Endothelial cell (in vitro differentiated cells): Measurements from ENCODE around the gene STXBP1. TPM values are rescaled to one million over a fixed set of nuclear protein-coding genes. Genes with fewer than 3 reads are reported as not detected.

ENCODE experiments used
- DNase-seq: peaks from one replicate; pipeline ENCODE4 v3.0.0; 2021; ENCODE audit warnings: low spot score
- H3K27ac Mint-ChIP-seq: one replicate; pipeline ENCODE4 v1.8.0; 2021; ENCODE audit warnings: mixed read lengths, inconsistent platforms; ENCODE audit not compliant: unreplicated experiment
- H3K27me3 Mint-ChIP-seq: one replicate; pipeline ENCODE4 v1.8.0; 2021; ENCODE audit warnings: mild to moderate bottlenecking, moderate library complexity, mixed read lengths, inconsistent platforms; ENCODE audit not compliant: unreplicated experiment
- H3K36me3 Mint-ChIP-seq: one replicate; pipeline ENCODE4 v1.8.0; 2021; ENCODE audit warnings: mild to moderate bottlenecking, low read depth, mixed read lengths, inconsistent platforms; ENCODE audit not compliant: unreplicated experiment
- H3K4me1 Mint-ChIP-seq: one replicate; pipeline ENCODE4 v1.8.0; 2021; ENCODE audit warnings: mild to moderate bottlenecking, mixed read lengths, inconsistent platforms; ENCODE audit not compliant: unreplicated experiment
- H3K4me3 Mint-ChIP-seq: one replicate; pipeline ENCODE4 v1.8.0; 2021; ENCODE audit warnings: mild to moderate bottlenecking, mixed read lengths, inconsistent platforms; ENCODE audit not compliant: unreplicated experiment
- H3K9me3 Mint-ChIP-seq: one replicate; pipeline ENCODE4 v1.8.0; 2021; ENCODE audit warnings: mixed read lengths, inconsistent platforms; ENCODE audit not compliant: unreplicated experiment
- total RNA-seq: library from RNA; stranded (reverse); fragmentation: NEBNext Ultra II Directional; extraction: Animal tissue kit (Norgen Biotek cat#: 25700); gene quantifications from one replicate; pipeline ENCODE4 v1.2.1, GENCODE V29; 2021; ENCODE audit not compliant: unreplicated experiment
- TF ChIP-seq, protein P1 (sequence below): fragments of 200-600 bp; sonication (generic); IDR thresholded peaks from one replicate; pipeline ENCODE4 v1.5.0; 2021; ENCODE audit warnings: antibody characterized with exemption; ENCODE audit not compliant: unreplicated experiment

STXBP1 gene
- total RNA-seq, 1 donor from 2014 or later, result 113 TPM

DNA sequence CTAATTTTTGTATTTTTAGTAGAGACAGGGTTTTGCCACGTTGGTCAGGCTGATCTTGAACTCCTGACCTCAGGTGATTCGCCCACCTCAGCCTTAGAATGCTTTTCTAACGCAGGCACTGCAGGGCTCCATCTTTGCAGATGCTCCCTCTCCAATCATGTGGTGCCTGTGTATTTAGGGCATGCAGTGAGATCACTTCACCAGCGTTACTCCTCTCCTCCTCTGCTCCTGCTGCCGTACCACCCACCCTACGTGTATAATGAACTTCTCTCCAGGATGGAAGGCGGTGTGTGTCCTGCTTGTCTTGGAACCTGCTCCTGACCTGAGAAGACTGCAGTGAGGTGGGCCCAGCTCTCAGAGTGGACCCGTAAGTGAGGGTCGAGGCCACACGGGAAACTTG, 81.1 kb downstream of the STXBP1 start:
- peaks cover 5% of the 10 kb centered on the region for H3K4me1 Mint-ChIP-seq
- H3K4me3 Mint-ChIP-seq, result no peak overlapping the region
- DNase-seq, result no peak
- TF ChIP-seq, protein P1, sequence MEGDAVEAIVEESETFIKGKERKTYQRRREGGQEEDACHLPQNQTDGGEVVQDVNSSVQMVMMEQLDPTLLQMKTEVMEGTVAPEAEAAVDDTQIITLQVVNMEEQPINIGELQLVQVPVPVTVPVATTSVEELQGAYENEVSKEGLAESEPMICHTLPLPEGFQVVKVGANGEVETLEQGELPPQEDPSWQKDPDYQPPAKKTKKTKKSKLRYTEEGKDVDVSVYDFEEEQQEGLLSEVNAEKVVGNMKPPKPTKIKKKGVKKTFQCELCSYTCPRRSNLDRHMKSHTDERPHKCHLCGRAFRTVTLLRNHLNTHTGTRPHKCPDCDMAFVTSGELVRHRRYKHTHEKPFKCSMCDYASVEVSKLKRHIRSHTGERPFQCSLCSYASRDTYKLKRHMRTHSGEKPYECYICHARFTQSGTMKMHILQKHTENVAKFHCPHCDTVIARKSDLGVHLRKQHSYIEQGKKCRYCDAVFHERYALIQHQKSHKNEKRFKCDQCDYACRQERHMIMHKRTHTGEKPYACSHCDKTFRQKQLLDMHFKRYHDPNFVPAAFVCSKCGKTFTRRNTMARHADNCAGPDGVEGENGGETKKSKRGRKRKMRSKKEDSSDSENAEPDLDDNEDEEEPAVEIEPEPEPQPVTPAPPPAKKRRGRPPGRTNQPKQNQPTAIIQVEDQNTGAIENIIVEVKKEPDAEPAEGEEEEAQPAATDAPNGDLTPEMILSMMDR, result no peak
- H3K36me3 Mint-ChIP-seq, result peaks cover 58% of the 10 kb centered on the region
- H3K27me3 Mint-ChIP-seq, result peaks cover 10% of the 10 kb centered on the region
- H3K27ac Mint-ChIP-seq, result no peak overlapping the region
- H3K9me3 Mint-ChIP-seq, result no peaks in the 10 kb centered on the region

DNA sequence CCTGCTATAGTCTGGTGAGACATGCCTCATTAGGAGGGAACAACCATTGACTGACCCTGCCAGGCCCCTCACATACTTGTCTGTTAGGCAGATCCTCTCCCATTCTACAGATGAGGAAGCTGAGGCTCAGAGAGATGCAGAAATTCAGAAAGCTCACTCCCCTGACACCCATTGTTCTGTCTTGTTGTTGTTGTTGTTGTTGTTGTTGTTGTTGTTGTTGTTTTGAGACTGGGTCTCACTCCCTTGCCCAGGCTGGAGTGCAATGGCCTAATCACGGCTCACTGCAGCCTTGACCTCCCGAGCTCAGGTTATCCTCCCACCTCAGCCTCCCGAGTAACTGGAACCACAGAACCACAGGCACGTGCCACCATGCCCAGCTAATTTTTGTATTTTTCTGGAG, 81.6 kb downstream of the STXBP1 start:
- Mint-ChIP-seq H3K4me3 (peak overlapping the region; percentile 34), H3K27me3 (peaks cover 10% of the 10 kb centered on the region), H3K36me3 (peaks cover 52% of the 10 kb centered on the region), H3K4me1 (peaks cover 6% of the 10 kb centered on the region), H3K9me3 (no peaks in the 10 kb centered on the region), H3K27ac (peak overlapping the region; percentile 9)
- TF ChIP-seq, protein P1, result no peak
- DNase-seq, result no peak

DNA sequence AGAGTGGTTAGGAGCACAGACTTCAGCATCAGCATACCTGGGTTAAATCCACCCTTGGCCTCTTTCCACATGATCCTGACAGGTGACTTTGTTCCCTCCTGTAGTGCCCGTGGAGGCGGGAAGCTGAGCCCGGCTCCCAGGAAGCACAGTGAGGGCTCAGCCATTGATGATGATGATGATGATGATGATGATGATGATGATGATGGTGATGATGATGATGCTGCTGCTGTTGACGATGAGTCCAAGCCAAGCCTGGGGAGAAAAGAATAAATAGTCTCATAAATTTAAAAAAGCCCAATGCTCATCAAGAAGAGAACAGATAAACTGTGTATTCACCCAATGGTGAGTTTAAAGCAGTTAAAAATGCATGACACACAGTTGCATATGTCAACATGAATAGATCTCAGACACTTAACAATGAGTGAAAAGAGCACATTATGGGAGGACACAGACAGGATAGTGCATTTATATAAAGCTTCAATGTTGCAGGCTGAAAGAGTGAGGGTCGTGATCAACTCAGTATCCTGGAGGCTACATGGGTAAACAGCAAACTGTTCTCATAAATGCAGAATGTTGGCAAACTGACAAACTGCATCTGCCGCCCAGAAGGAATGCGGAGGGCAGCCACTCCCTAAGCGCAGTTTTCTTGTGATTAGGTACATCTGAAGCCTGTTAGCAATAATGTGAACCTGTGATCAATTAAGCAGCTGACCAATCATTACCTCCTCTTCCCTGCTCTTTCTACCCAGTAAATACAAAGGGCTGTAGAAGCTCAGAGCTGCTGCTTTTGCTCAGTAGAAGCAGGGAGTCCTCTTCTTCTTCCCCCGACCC, 83.0 kb downstream of the STXBP1 start:
- peaks cover 45% of the 10 kb centered on the region for H3K36me3 Mint-ChIP-seq
- TF ChIP-seq, protein P1, result no peak
- H3K9me3 Mint-ChIP-seq, result no peaks in the 10 kb centered on the region
- H3K4me1 Mint-ChIP-seq, result peaks cover 9% of the 10 kb centered on the region
- no peak for DNase-seq
- H3K27ac Mint-ChIP-seq, result no peak overlapping the region
- H3K4me3 Mint-ChIP-seq, result peak overlapping the region; percentile 59
- peaks cover 6% of the 10 kb centered on the region for H3K27me3 Mint-ChIP-seq

DNA sequence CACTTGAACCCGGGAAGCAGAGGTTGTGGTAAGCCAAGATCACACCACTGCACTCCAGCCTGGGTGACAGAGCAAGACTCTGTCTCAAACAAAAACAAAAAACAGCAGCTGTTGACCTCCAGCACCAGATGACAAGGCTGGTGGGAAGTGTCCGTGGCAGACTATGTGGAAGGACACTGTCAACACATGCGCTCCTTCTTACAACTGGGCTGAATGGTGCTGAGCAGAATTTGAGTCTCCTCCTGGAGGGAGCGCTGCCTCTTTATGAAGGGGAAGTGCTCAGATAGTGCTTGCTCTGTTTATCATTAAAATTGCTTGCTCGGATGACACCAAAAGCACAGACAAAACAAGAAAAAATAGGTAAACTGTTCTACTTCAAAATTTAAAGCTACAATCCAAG, 85.5 kb downstream of the STXBP1 start:
- peaks cover 11% of the 10 kb centered on the region for H3K27me3 Mint-ChIP-seq
- no peaks in the 10 kb centered on the region for H3K9me3 Mint-ChIP-seq
- no peak overlapping the region for H3K4me3 Mint-ChIP-seq
- DNase-seq, result no peak
- TF ChIP-seq, protein P1, result no peak
- peaks cover 24% of the 10 kb centered on the region for H3K36me3 Mint-ChIP-seq
- peaks cover 6% of the 10 kb centered on the region for H3K4me1 Mint-ChIP-seq
- peak overlapping the region; percentile 4 for H3K27ac Mint-ChIP-seq

DNA sequence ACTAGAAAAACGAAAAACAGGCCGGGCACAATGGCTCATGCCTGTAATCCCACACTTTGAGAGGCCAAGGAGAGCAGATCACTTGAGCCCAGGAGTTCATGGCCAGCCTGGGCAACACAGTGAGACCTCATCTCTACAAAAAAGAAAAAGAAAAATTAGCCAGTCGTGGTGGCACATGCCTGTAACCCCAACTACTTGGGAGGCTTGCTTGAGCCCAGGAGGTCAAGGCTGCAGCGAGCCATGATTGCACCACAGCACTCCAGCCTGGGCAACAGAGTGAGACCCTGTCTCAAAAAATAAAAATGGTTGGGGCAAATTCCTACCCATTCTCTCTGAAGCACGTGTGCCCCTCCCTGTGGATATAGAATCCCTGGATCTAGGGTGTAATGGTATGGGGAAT, 86.3 kb downstream of the STXBP1 start:
- H3K27me3 Mint-ChIP-seq, result peaks cover 11% of the 10 kb centered on the region
- TF ChIP-seq, protein P1, result no peak
- DNase-seq, result no peak
- no peak overlapping the region for H3K27ac Mint-ChIP-seq
- no peak overlapping the region for H3K4me3 Mint-ChIP-seq
- H3K36me3 Mint-ChIP-seq, result peaks cover 20% of the 10 kb centered on the region
- no peaks in the 10 kb centered on the region for H3K9me3 Mint-ChIP-seq
- peaks cover 6% of the 10 kb centered on the region for H3K4me1 Mint-ChIP-seq
